NCI-H748 treated with DMSO at 0.1 percent for 48 hours (cell line): Measurements from ENCODE around the gene DHRSX.
"Not testable (repeated sequence)": the region's sequence is repeated elsewhere in the genome, so short reads cannot be mapped to it uniquely, and the experiment has no call there.

ENCODE experiments used
- DNase-seq: peaks from one replicate; lab custom pipeline; 2025; lab: John Stamatoyannopoulos, UW

DHRSX gene

GRCh38 chrX:2351321-2351720 lies 149.5 kb downstream of the DHRSX start:
- DNase-seq = no peak

- not testable (repeated sequence) for DNase-seq
Observed at GRCh38 chrX:2350703-2351102, 150.1 kb downstream of the DHRSX start.

- DNase-seq = not testable (repeated sequence)
Observed at GRCh38 chrX:2350036-2350435, 150.7 kb downstream of the DHRSX start.

GRCh38 chrX:2348211-2348610 lies 152.6 kb downstream of the DHRSX start:
- DNase-seq = no peak

- no peak for DNase-seq
Observed at GRCh38 chrX:2346158-2346557, 154.6 kb downstream of the DHRSX start.

GRCh38 chrX:2345562-2345961 lies 155.2 kb downstream of the DHRSX start:
- DNase-seq = no peak

GRCh38 chrX:2343413-2343812 lies 157.4 kb downstream of the DHRSX start:
- no peak for DNase-seq

- DNase-seq = no peak
Observed at GRCh38 chrX:2342874-2343273, 157.9 kb downstream of the DHRSX start.

- DNase-seq = no peak
Observed at GRCh38 chrX:2342281-2342688, 158.5 kb downstream of the DHRSX start.

- no peak for DNase-seq
Observed at GRCh38 chrX:2340991-2341390, 159.8 kb downstream of the DHRSX start.

- DNase-seq = no peak
Observed at GRCh38 chrX:2336181-2336580, 164.6 kb downstream of the DHRSX start.

- DNase-seq = no peak
Observed at GRCh38 chrX:2334237-2334636, 166.5 kb downstream of the DHRSX start.

GRCh38 chrX:2332252-2332651 lies 168.5 kb downstream of the DHRSX start:
- DNase-seq = no peak

GRCh38 chrX:2330910-2331309 lies 169.9 kb downstream of the DHRSX start:
- no peak for DNase-seq

GRCh38 chrX:2330487-2330886 lies 170.3 kb downstream of the DHRSX start:
- DNase-seq = no peak

- no peak for DNase-seq
Observed at GRCh38 chrX:2327423-2327822, 173.4 kb downstream of the DHRSX start.

- DNase-seq = no peak
Observed at GRCh38 chrX:2325076-2325784, 175.5 kb downstream of the DHRSX start.

- no peak for DNase-seq
Observed at GRCh38 chrX:2324151-2324550, 176.6 kb downstream of the DHRSX start.

GRCh38 chrX:2321411-2321810 lies 179.4 kb downstream of the DHRSX start:
- DNase-seq = no peak

- no peak for DNase-seq
Observed at GRCh38 chrX:2320580-2321327, 180.0 kb downstream of the DHRSX start.

- no peak for DNase-seq
Observed at GRCh38 chrX:2320089-2320488, 180.7 kb downstream of the DHRSX start.

GRCh38 chrX:2318371-2318770 lies 182.4 kb downstream of the DHRSX start:
- DNase-seq = no peak

- no peak for DNase-seq
Observed at GRCh38 chrX:2317527-2318055, 183.2 kb downstream of the DHRSX start.
